ENCODE measurements around the gene FAM9C. TPM values are rescaled to one million over a fixed set of nuclear protein-coding genes. Genes with fewer than 3 reads are reported as not detected.

The FAM9C gene
- total RNA-seq, 4 donors from 2014 or later, result not detected

GRCh38 chrX:13005661-13006473 lies 38.6 kb downstream of the FAM9C start:
- TF ChIP-seq CTCF (IDR thresholded peaks at IDR 0.05), result no peak
- DNase-seq (ENCODE audit: low spot score), result no peak
- ATAC-seq (ENCODE audit: low FRiP score), result no peak

- DNase-seq (ENCODE audit: low spot score) (no peak), ATAC-seq (ENCODE audit: low FRiP score) (no peak)
- no peak for TF ChIP-seq CTCF (IDR thresholded peaks at IDR 0.05)
Measured at GRCh38 chrX:13001961-13002671, 42.3 kb downstream of the FAM9C start.

GRCh38 chrX:13001097-13001496 lies 43.3 kb downstream of the FAM9C start:
- DNase-seq (ENCODE audit: low spot score) (no peak), ATAC-seq (ENCODE audit: low FRiP score) (no peak)
- no peak for TF ChIP-seq CTCF (IDR thresholded peaks at IDR 0.05)

GRCh38 chrX:13000301-13000811 lies 44.1 kb downstream of the FAM9C start:
- ATAC-seq (ENCODE audit: low FRiP score), result no peak
- TF ChIP-seq CTCF (IDR thresholded peaks at IDR 0.05), result no peak
- no peak for DNase-seq (ENCODE audit: low spot score)

- no peak for DNase-seq (ENCODE audit: low spot score)
- TF ChIP-seq CTCF (IDR thresholded peaks at IDR 0.05), result no peak
- ATAC-seq (ENCODE audit: low FRiP score), result no peak
Measured at GRCh38 chrX:12999422-12999821, 45.0 kb downstream of the FAM9C start.

- no peak for TF ChIP-seq CTCF (IDR thresholded peaks at IDR 0.05)
- ATAC-seq (ENCODE audit: low FRiP score) (no peak), DNase-seq (ENCODE audit: low spot score) (no peak)
Measured at GRCh38 chrX:12997906-12998687, 46.3 kb downstream of the FAM9C start.
